ENCODE data around the gene USP20. TPM values are rescaled to one million over a fixed set of nuclear protein-coding genes. Genes with fewer than 3 reads are reported as not detected.

USP20 gene
- total and polyA plus RNA-seq, 2 donors (not counting 3 experiments of a cell fraction or from before 2014, with no cell fraction given), result 13.4 to 25.9 TPM

GRCh38 chr9:129914051-129914450 lies 78.8 kb downstream of the USP20 start:
- no peaks in the 10 kb centered on the region for H3K4me1 ChIP-seq (ENCODE audit: control insufficient read depth, extremely low read depth, insufficient read depth, low read length)
- dilution Hi-C loops (cut with MboI; ENCODE audit: extremely low pct_ligation_motif_present, low sequenced_read_pairs), result no loop called here
- H3K9me1 ChIP-seq (replicated peaks; ENCODE audit: control insufficient read depth, extremely low read depth, insufficient read depth, low read length), result no peaks in the 10 kb centered on the region
- no TSS peak for BruUV-seq (replicated peaks)
- DNase-seq (ENCODE audit: low read depth, low spot score) (no peak), FAIRE-seq (no peak)
- H3K4me2 ChIP-seq (ENCODE audit: insufficient read depth, low read length), result no peak overlapping the region
- ChIA-PET CTCF (interaction anchor here (0.6 to 1.6 kb wide), 4 partner anchors 9 to 21 kb away, joined by 3 read pairs; no protein-coding TSS in a partner anchor), POLR2A (interaction anchor here (0.6 to 0.7 kb wide), 2 partner anchors 77 to 191 kb away, joined by 3 read pairs; no protein-coding TSS in a partner anchor)
- H3K4me3 ChIP-seq (replicated peaks in 1 of 3; ENCODE audit: insufficient read depth in 1 of 3, low read depth in 1 of 3, low read length in 3 of 3), result no peak overlapping the region
- no peaks in the 10 kb centered on the region for H4K20me1 ChIP-seq (replicated peaks; ENCODE audit: control insufficient read depth, extremely low read depth, insufficient read depth, low read length)
- no peaks in the 10 kb centered on the region for H3K27me3 ChIP-seq (ENCODE audit: control insufficient read depth in 2 of 2, insufficient read depth in 2 of 2, low read length in 2 of 2)
- H3K9ac ChIP-seq (replicated peaks; ENCODE audit: extremely low read depth, insufficient read depth, low read length), result no peak overlapping the region
- H3K27ac ChIP-seq (ENCODE audit: insufficient read depth, low read depth, low read length), result no peak overlapping the region
- H2AFZ ChIP-seq (ENCODE audit: low read depth, low read length), result no peak overlapping the region
- TF ChIP-seq JUN (IDR thresholded peaks at IDR 0.05; ENCODE audit: borderline replicate concordance, insufficient read depth, insufficient read length, low read depth) (no peak), MYC (IDR thresholded peaks at IDR 0.05; ENCODE audit: low read depth, low read length) (no peak), GATA2 (IDR thresholded peaks at IDR 0.05; ENCODE audit: insufficient read depth, insufficient read length, low read depth, low read length) (no peak), FOS (IDR thresholded peaks at IDR 0.05; ENCODE audit: borderline replicate concordance, insufficient read depth, low read length) (no peak), MAX (IDR thresholded peaks at IDR 0.05; ENCODE audit: insufficient read depth, insufficient read length) (no peak), POLR2AphosphoS5 (IDR thresholded peaks at IDR 0.05; ENCODE audit: insufficient read depth, low read depth, low read length) (no peak), POLR2A (IDR thresholded peaks at IDR 0.05; ENCODE audit: low read depth, low read length) (no peak), EZH2 (IDR thresholded peaks at IDR 0.05; ENCODE audit: borderline replicate concordance, low read depth, low read length, severe bottlenecking) (no peak), CTCF (IDR thresholded peaks at IDR 0.05; ENCODE audit: extremely low read depth in 1 of 2, insufficient read depth in 1 of 2, low read depth in 1 of 2, low read length in 2 of 2) (no peak)
- H3K36me3 ChIP-seq (ENCODE audit: control insufficient read depth in 2 of 2, extremely low read depth in 1 of 2, insufficient read depth in 2 of 2, low read length in 2 of 2), result peaks cover 0 to 2% of the 10 kb centered on the region in 2 experiments
- no peaks in the 10 kb centered on the region for H3K9me3 ChIP-seq (replicated peaks; ENCODE audit: control insufficient read depth, insufficient read depth, low read length)
- H3K79me2 ChIP-seq (ENCODE audit: control insufficient read depth, insufficient read depth, low read length), result no peaks in the 10 kb centered on the region
- intact Hi-C loops (cut with micrococcal nuclease), result no loop called here
